ENCODE measurements around the gene CKAP2.
"Not testable (repeated sequence)": the region's sequence is repeated elsewhere in the genome, so short reads cannot be mapped to it uniquely, and the experiment has no call there.

Gene CKAP2, protein sequence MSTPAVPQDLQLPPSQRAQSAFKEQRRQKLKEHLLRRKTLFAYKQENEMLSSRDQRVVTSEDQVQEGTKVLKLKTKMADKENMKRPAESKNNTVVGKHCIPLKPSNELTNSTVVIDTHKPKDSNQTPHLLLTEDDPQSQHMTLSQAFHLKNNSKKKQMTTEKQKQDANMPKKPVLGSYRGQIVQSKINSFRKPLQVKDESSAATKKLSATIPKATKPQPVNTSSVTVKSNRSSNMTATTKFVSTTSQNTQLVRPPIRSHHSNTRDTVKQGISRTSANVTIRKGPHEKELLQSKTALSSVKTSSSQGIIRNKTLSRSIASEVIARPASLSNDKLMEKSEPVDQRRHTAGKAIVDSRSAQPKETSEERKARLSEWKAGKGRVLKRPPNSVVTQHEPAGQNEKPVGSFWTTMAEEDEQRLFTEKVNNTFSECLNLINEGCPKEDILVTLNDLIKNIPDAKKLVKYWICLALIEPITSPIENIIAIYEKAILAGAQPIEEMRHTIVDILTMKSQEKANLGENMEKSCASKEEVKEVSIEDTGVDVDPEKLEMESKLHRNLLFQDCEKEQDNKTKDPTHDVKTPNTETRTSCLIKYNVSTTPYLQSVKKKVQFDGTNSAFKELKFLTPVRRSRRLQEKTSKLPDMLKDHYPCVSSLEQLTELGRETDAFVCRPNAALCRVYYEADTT

DNA sequence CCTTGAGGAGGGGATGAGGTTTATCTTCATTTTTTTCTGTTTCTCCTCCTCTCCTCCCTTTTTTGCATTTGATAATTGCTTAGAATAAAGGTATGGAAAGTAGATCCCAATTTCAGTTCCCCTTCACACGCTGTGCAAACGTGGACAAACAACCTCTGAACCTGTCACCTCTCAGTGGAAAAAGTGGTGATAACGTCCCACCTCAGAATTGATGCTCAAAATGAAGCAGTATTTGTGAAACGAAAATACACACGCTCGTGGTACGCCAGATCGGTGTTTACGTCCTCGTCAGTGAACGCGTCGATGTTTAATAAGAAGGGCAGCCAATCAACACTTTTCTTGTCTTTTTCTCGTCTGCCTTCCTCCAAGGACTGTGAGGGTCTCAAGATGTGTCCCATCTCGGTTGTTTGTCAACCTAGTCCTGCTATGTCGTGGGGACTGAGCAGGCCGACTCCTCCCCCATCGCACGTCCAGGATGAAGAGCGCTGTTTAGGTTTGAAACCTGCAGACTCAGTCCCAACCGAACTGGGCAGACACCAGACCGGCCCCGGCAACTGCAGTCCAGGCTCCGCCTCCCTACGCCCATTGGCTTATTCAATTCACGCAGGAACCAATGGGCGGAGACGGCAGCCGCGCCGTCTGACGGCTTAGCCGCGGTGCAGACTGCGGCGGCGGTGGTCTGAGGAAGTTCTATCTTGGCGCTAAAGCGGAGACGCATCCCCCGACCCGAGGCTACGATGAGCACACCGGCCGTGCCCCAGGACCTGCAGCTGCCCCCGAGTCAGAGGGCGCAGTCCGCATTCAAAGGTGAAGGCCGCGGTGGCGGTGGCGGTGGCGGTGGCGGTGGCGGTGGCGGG is at the start of gene CKAP2:
TSS of gene CKAP2 (plus strand) at position 659 of the 857 bp plus-strand sequence. CDS start at position 738, 79 bp downstream.
- peak; percentile 79 to 88 (median 85) for DNase-seq (ENCODE audit: low read depth in 3 of 3)

DNA sequence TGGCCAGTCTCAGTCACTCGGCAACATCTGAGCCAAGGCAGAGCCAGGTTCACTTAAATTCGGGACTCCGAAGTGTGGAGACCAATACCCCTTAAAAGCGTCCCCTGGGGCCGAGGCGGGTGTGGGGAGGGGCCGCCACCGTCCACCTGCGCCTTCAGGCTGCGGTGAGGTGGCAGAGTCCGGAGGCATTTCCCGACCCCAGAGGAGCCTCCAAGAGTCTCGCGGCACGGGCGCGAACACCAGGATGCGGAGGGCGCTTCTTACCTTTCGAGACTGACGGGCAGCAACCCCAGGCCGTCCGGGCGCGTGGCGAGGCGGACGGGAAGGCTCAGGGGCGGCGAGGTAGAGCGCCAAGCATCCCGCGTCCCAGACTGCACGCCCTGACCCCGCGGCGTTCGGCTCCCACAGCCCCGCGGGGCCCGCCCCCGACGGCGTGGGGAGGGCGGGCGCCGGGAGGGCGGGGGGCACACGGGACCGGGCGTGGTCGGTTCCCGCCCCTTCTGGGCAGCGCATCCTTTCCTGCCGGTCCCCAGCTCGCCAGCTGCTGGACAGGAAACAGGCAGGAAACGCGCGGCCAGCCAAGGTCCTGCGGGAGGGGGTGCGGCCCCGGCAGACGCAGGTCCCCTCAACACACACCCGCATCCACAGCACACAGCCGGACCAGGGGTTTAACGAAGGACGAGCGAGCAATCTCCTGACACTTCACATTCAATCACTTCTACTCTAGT is 49.3 kb upstream of the CKAP2 start, which contains the start of gene THSD1:
TSS of gene THSD1 (minus strand) at position 406 of the 728 bp plus-strand sequence. CDS start 3,572 bp downstream, outside the sequence.
- peak in 1 of 3 experiments; percentile 10 for DNase-seq (ENCODE audit: low read depth in 3 of 3)

DNA sequence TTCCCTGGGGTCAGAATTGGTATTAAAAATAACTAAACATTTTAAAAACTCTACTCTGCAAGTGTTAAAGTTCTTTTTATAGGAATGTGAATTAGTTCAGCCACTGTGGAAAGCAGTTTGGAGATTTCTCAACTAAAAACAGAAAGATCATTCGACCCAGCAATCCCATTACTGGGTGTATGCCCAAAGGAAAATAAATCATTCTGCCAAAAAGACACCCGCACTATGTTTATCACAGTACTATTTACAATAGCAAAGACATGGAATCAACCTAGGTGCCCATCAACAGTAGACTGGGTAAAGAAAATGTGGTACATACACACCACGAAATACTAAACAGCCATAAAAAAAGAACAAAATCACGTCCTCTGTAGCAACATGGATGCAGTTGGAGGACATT is 48.6 kb upstream of the CKAP2 start:
- DNase-seq (ENCODE audit: low read depth in 3 of 3) = no peak

DNA sequence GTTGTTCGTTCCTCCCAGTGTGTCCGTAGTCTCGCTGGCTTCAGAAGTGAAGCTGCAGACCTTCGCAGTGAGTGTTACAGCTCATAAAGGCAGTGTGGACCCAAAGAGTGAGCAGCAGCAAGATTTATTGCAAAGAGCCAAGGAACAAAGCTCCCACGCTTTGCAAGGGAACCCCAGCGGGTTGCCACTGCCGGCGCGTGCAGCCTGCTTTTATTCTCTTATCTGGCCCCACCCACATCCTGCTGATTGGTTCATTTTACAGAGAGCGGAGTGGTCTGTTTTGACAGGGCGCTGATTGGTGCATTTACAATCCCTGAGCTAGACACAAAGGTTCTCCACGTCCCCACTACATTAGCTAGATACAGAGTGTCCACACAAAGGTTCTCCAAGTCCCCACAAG is 47.8 kb upstream of the CKAP2 start:
- DNase-seq (ENCODE audit: low read depth in 3 of 3) = not testable (repeated sequence)

DNA sequence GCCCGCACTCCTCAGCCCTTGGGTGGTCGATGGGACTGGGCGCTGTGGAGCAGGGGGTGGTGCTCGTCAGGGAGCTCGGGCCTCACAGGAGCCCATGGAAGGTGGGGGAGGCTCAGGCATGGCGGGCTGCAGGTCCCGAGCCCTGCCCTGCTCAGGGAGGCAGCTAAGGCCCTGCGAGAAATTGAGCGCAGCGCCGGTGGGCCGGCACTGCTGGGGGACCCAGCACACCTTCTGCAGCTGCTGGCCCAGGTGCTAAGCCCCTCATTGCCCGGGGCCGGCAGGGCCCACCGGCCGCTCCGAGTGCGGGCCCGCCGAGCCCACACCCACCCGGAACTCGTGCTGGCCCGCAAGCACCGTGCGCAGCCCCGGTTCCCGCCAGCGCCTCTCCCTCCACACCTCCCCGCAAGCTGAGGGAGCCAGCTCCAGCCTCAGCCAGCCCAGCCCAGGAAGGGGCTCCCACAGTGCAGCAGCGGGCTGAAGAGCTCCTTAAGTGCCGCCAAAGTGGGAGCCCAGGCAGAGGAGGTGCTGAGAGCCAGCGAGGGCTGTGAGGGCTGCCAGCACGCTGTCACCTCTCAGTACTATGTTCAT is 47.1 kb upstream of the CKAP2 start:
- DNase-seq (ENCODE audit: low read depth in 3 of 3) = not testable (repeated sequence)

DNA sequence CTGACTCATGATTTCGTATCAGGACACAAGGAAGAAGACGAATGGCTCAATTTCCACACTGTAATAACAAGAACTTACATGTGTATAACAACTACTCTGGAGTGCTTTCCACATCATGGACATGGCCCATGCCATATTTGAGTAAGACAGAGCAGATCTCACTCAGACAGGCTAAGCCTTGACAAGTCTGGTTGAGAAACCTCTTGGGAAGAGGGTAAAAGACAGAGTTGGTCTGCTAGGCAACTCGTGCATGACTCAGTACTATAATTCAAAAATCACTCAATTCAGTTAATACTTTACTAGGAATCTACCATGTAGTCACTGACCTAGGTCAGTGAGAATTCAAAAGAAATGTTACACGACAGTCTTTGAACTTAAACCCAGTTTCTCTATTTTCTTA is 43.6 kb upstream of the CKAP2 start:
- DNase-seq (ENCODE audit: low read depth in 3 of 3) = no peak

DNA sequence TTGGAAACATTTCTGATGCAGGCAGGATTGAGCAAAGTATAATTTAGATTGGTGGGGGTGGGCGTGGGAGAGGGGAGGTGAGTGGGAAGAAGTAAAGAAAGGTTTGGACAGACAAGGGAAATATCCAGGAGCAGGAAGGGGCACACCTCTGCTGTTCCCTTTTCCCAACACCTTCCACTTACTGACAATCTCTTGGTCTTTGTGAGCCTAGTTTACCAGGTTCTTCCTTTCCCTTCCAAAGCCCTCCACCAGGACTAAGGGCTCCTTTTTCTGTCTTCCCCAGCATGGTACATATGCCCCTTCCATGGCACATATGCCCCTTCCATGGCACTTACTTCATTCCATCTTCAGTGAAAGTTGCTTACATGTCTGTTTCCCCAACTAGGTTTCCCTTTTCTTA is 43.1 kb upstream of the CKAP2 start:
- no peak for DNase-seq (ENCODE audit: low read depth in 3 of 3)

DNA sequence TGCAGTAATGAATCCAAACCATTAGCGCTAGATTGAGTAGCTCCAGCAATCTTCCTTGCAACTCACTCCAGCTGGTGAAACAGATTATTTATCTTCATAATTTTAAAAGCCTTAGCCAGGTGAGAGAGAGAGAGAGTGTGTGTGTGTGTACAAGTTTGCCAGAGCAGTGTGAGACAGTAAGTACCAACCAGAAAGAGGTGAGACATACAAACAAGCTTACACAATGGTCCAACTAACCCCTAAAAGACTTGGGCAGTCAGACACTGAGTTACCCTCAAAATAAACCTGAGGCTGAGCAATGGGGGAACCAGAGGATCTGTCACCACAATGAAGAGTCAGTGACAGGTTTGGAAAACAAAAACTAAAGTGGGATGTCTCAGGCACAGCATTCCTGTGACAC is 41.2 kb upstream of the CKAP2 start:
- DNase-seq (ENCODE audit: low read depth in 3 of 3) = no peak

DNA sequence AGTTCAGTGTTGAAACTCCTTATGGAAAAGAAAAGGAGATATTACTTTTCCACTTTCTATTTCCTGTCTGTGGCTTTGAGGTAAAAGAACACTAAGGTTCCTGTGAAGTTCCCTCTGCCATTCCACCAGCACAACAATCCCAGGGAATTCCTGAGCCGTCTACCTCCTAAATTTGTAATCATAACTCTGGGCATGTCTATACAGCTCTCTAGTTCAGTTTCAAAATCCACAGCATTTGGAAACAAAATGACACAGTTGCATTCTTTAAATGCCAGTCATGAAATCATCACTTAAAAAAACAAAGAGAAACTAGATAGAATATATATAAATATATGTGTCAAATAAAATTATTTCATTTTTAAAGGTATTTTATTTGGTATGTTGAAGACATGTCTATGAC is 40.3 kb upstream of the CKAP2 start:
- no peak for DNase-seq (ENCODE audit: low read depth in 3 of 3)

DNA sequence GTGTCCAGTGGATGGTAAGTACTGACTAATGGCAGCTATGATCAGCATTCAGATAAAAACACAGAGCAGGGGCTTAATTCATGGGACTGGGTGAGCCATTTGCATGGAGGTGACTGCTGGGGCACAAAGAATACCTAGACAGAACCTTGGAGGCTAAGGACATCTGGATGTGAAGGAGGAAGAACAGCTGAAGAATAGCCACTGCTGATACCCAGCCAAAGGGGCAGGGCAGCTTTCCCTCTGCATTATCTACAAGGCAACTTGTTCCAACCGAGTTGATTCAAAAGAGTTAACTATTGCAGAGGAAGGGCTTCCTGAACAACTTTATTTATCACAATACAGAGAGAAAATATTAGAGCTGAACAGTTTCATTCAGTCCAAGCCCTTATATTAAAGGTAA is 36.2 kb upstream of the CKAP2 start:
- no peak for DNase-seq (ENCODE audit: low read depth in 3 of 3)

DNA sequence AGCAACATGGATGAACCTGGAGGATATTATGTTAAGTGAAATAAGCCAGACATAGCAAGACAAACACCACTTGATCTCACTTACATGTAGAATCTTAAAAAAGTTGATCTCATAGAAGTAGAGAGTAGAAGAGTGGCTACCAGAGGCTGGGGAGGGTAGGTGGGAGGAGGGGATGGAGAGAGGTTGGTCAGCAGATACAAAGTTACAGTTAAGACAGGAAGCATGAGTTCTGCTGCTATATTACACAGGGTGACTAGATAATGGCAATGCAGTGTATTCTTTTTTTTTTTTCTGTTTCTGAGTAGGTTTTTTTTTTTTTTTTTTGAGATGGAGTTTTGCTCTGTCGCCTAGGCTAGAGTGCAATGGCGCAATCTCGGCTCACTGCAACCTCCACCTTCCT is 34.1 kb upstream of the CKAP2 start:
- no peak for DNase-seq (ENCODE audit: low read depth in 3 of 3)

DNA sequence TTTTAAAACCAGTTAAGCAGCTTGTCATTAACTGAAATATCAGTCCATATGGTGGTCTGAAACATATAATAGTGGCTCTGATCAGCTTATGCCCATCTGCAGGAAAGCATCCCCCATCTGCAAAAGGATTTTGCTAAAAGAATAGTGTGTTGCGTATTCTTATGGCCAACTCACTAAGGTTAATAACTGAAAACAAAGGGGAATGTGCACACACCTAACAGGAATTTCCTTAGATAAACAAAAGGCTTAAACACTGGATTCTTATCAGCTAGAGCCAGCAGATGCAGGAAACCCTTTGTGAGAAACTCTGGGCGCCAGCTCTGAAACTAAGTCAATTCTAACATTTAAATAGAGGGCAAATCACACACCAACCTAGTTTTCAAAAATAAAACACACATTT is 27.0 kb upstream of the CKAP2 start:
- DNase-seq (ENCODE audit: low read depth in 3 of 3) = no peak

DNA sequence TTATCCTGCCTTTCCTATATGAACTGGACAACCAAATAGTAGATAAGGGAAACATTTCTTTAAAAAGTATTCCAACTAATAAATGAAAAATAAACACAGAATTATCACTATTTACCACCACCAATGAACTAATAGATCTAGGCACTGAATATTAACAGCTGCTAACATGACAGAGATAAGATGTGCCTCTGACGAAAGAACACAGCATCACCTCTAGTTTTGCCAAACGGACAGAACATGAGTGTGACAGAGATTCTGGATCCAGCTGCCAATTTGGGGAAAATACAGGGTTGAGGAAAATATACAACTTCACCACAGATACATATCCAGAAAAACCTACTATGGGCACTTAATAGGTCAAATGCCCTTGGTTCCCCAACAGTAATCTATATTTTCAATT is 22.8 kb upstream of the CKAP2 start:
- DNase-seq (ENCODE audit: low read depth in 3 of 3) = no peak

DNA sequence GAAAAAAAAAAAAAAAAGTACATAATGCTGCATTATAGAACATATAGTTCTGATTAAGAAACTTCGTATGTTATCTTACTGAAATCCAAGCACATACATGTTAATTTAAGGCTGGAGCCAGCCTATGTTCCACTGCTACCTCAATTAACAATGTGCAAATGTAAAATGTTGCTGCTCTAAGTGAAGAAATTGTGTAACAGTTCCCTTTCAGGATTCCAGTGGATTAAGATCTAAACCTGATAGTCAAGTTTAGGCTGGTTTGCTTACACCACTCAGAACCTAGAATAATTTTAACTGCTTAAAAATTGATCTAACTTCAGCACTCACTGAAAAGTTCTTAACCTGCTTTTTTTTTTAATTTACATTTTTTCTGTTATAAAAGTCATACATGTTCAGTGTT is 9.0 kb upstream of the CKAP2 start:
- DNase-seq (ENCODE audit: low read depth in 3 of 3) = no peak

DNA sequence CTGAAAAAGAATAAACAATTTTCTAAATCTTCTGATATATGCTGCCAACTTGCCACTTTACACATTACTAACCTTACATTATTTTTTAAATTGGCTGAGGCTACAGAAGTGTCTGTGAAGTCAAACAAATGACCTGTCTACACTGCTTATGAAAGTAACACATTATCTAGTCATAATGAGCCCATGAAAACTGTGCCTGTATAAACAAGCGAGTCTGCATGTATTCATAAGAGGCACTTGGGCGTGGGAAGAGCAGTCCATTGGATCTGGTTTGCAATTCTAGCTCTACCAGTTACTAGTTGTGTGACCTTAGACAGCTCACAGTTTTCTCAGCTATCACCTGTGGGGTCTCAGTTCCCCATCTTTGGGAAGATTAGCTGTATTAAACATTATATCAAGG is 7.9 kb upstream of the CKAP2 start:
- DNase-seq (ENCODE audit: low read depth in 3 of 3) = no peak

DNA sequence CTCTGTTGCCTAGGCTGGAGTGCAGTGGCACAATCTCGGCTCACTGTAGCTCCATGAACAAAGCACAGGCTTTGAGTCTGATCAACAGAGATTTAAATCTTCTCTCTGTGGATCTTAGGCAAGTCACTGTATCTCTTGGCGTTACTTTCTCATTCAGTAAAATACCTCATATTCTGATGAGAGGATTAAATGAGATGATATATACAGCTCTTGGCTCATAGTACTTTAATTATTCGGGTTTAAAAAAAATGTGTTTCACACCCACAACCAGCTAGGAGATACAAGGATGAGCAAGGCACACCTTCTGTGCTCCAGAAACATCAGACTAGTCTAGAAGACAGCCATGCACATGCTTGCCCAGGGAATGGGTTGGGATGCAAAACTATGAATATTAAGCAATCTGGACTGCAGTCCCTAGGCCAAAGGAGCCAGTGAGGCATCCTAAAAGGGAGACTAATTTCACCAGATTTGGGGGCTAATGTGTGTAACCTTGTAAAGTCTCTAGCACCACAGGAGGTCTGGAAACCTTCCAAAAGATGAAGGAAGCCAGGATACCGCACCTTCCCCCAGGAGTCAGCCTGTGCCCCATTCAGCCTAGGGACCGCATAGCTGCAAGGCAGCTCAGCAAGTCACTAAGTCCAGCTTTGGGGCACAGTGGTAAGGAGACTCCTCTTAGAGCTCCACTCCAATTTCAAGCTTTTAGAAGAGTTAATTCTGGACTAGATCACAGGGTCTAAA is 7.3 kb upstream of the CKAP2 start:
- no peak for DNase-seq (ENCODE audit: low read depth in 3 of 3)

DNA sequence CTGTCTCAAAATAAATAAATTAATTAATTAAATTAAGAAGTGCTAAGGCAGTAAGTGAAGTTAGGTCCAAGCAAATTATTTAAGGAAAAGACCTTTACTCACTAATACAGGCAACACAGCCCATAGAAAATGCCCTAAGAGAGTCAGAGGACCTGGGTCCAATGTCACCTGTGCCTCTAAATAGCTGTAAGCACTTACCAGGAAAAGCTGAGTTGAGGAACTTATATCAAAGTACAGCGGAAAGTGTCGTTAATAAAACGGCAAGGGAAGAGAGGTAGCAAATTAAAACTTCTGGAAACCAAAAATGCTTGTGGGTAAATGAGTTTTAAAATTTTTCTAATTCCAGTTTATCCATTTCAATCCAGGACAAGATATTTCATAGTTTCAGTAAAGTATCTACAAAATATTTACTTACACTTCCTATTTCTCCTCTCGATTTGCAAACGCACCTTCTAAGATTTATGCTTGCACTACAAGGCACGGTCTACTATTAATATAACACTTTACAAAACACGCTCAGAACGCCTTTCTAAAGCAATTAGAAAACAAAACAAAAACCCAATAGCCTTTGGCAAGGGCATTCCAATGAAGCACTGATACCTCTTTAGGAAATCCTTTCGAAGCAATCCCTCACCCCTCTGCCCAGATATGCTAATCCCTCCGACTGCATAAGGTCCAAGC is 5.8 kb upstream of the CKAP2 start:
- no peak for DNase-seq (ENCODE audit: low read depth in 3 of 3)

DNA sequence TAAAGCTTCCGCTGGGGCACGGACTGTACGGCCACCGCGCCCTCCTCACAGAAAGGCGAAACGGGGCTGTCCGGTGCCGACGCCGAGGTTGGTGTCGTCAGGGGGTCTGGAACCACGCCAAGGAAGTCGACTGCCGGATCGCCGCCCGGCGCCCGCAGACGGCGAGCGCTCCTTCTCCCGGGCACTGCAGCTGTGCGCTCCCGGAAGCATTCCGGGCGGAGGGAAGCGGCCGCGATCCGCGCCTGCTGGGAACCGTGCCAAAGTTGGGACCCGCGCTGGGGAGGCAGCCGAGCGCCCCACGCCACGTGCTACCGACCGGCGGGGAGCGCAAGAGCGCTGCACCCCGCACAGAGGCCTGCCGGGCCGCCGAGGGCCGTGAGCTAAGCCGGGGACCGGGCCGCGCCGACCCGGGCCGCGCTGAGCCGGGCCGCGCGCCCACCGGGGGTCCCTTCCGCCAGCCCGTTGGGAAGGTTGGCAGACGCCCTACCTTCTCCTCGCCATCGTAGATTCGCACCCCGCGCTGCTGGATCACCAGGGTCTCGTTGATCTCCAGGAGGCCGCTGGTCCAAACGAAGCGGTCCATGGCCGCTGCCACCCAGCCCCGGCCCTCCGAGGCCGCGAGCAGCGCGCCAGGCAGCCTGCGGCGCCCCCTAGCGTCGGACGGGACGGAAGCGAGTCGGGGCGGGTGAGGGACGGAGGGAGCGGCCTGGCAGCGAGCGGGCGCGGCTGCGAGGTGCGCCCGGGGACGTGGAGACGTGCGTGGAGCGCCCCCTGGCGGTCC is 5.1 kb upstream of the CKAP2 start, which contains the start of gene VPS36:
TSS of gene VPS36 (minus strand) at position 623 of the 781 bp plus-strand sequence. CDS start at position 583, 40 bp downstream.
- DNase-seq (ENCODE audit: low read depth in 3 of 3) = peak; percentile 90 to 95 (median 92)

DNA sequence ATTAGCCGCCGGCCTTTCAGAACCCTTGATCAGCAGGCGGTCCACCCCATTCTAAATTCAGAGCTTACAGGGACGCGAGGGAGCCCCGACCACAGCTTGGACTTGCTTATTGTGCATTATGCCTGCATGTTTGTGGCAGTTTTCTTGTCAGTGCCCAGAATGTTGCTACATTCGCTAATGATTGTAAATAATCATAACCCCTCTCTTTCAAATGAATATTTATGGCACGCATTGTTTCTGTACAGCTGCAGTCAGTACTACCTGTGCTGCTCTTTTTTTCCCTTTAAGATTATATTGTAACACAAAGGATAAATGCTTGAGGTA is 4.5 kb upstream of the CKAP2 start:
- DNase-seq (ENCODE audit: low read depth in 3 of 3) = no peak

All from stimulated activated CD4-positive, alpha-beta T cell treated with anti-CD3 and anti-CD28 coated beads, TNF-alpha, amount 100 ng/mL, for 4 hours (primary cell).